ENCODE measurements around the gene PADI3. TPM values are rescaled to one million over a fixed set of nuclear protein-coding genes. Genes with fewer than 3 reads are reported as not detected.

Gene PADI3
- total and polyA plus RNA-seq, 9 donors, result 0.05 TPM; not detected in 8

- Histone ChIP-seq H3K36me3 (ENCODE audit: control insufficient read depth, insufficient read depth, low read length) (no peaks in the 10 kb centered on the region), H3K9me3 (replicated peaks; ENCODE audit: control insufficient read depth, low read depth, low read length) (peaks cover 4% of the 10 kb centered on the region), H3K27me3 (ENCODE audit: control insufficient read depth, insufficient read depth, low read length) (peaks cover 9% of the 10 kb centered on the region), H3K4me3 (ENCODE audit: low read length) (no peak overlapping the region), H3K27ac (ENCODE audit: low read length) (no peak overlapping the region), H3K4me1 (ENCODE audit: control insufficient read depth, insufficient read depth, low read length) (no peaks in the 10 kb centered on the region)
- 83% methylated on average over 2 of the region's 6 CpGs for WGBS (ENCODE audit: insufficient coverage)
- DNase-seq, result no peak
Observed at GRCh38 chr1:17307329-17307728, 58.4 kb downstream of the PADI3 start.

- H3K36me3 ChIP-seq (ENCODE audit: control insufficient read depth, insufficient read depth, low read length), result no peaks in the 10 kb centered on the region
- H3K27ac ChIP-seq (ENCODE audit: low read length), result no peak within 1 kb of the TSS
- WGBS (ENCODE audit: insufficient coverage), result 61% methylated on average over 7 of the region's 8 CpGs
- no peaks in the 10 kb centered on the region for H3K4me1 ChIP-seq (ENCODE audit: control insufficient read depth, insufficient read depth, low read length)
- peaks cover 9% of the 10 kb centered on the region for H3K27me3 ChIP-seq (ENCODE audit: control insufficient read depth, insufficient read depth, low read length)
- DNase-seq, result no peak
- no peaks in the 10 kb centered on the region for H3K9me3 ChIP-seq (replicated peaks; ENCODE audit: control insufficient read depth, low read depth, low read length)
- no peak within 1 kb of the TSS for H3K4me3 ChIP-seq (ENCODE audit: low read length)
Observed at GRCh38 chr1:17307946-17308345, 59.0 kb downstream of the PADI3 start, which contains the start of gene PADI4. Gene PADI4 (plus strand): TSS chr1:17308197. CDS start chr1:17308223, 26 bp downstream.

GRCh38 chr1:17308593-17308992 is 59.7 kb downstream of the PADI3 start:
- 72% methylated on average over 4 of the region's 6 CpGs for WGBS (ENCODE audit: insufficient coverage)
- no peak for DNase-seq
- no peaks in the 10 kb centered on the region for H3K9me3 ChIP-seq (replicated peaks; ENCODE audit: control insufficient read depth, low read depth, low read length)
- H3K4me1 ChIP-seq (ENCODE audit: control insufficient read depth, insufficient read depth, low read length), result no peaks in the 10 kb centered on the region
- peaks cover 10% of the 10 kb centered on the region for H3K27me3 ChIP-seq (ENCODE audit: control insufficient read depth, insufficient read depth, low read length)
- H3K27ac ChIP-seq (ENCODE audit: low read length), result no peak overlapping the region
- H3K36me3 ChIP-seq (ENCODE audit: control insufficient read depth, insufficient read depth, low read length), result no peaks in the 10 kb centered on the region
- H3K4me3 ChIP-seq (ENCODE audit: low read length), result no peak overlapping the region

GRCh38 chr1:17309426-17310067 is 60.6 kb downstream of the PADI3 start:
- 24% methylated on average over 2 of the region's 8 CpGs for WGBS (ENCODE audit: insufficient coverage)
- Histone ChIP-seq H3K4me1 (ENCODE audit: control insufficient read depth, insufficient read depth, low read length) (no peaks in the 10 kb centered on the region), H3K4me3 (ENCODE audit: low read length) (no peak overlapping the region), H3K27ac (ENCODE audit: low read length) (no peak overlapping the region), H3K36me3 (ENCODE audit: control insufficient read depth, insufficient read depth, low read length) (no peaks in the 10 kb centered on the region), H3K27me3 (ENCODE audit: control insufficient read depth, insufficient read depth, low read length) (peaks cover 11% of the 10 kb centered on the region), H3K9me3 (replicated peaks; ENCODE audit: control insufficient read depth, low read depth, low read length) (no peaks in the 10 kb centered on the region)
- no peak for DNase-seq

GRCh38 chr1:17310068-17310640 is 61.3 kb downstream of the PADI3 start:
- 20% methylated on average over 3 of the region's 7 CpGs for WGBS (ENCODE audit: insufficient coverage)
- Histone ChIP-seq H3K27ac (ENCODE audit: low read length) (no peak overlapping the region), H3K36me3 (ENCODE audit: control insufficient read depth, insufficient read depth, low read length) (no peaks in the 10 kb centered on the region), H3K9me3 (replicated peaks; ENCODE audit: control insufficient read depth, low read depth, low read length) (no peaks in the 10 kb centered on the region), H3K4me3 (ENCODE audit: low read length) (no peak overlapping the region), H3K27me3 (ENCODE audit: control insufficient read depth, insufficient read depth, low read length) (peaks cover 11% of the 10 kb centered on the region), H3K4me1 (ENCODE audit: control insufficient read depth, insufficient read depth, low read length) (no peaks in the 10 kb centered on the region)
- DNase-seq, result no peak

GRCh38 chr1:17313530-17314309 is 64.8 kb downstream of the PADI3 start:
- WGBS (ENCODE audit: insufficient coverage), result 71% methylated on average over 5 of the region's 9 CpGs
- peaks cover 9% of the 10 kb centered on the region for H3K27me3 ChIP-seq (ENCODE audit: control insufficient read depth, insufficient read depth, low read length)

GRCh38 chr1:17314491-17314971 is 65.6 kb downstream of the PADI3 start:
- Histone ChIP-seq H3K27me3 (ENCODE audit: control insufficient read depth, insufficient read depth, low read length) (peaks cover 7% of the 10 kb centered on the region), H3K9me3 (replicated peaks; ENCODE audit: control insufficient read depth, low read depth, low read length) (no peaks in the 10 kb centered on the region), H3K4me3 (ENCODE audit: low read length) (no peak overlapping the region), H3K4me1 (ENCODE audit: control insufficient read depth, insufficient read depth, low read length) (no peaks in the 10 kb centered on the region), H3K36me3 (ENCODE audit: control insufficient read depth, insufficient read depth, low read length) (no peaks in the 10 kb centered on the region), H3K27ac (ENCODE audit: low read length) (no peak overlapping the region)
- WGBS (ENCODE audit: insufficient coverage), result 52% methylated on average over 7 of the region's 9 CpGs
- no peak for DNase-seq

More at GRCh38 chr1:17313530-17314309, 64.8 kb downstream of the PADI3 start:
- Histone ChIP-seq H3K4me1 (ENCODE audit: control insufficient read depth, insufficient read depth, low read length) (no peaks in the 10 kb centered on the region), H3K36me3 (ENCODE audit: control insufficient read depth, insufficient read depth, low read length) (no peaks in the 10 kb centered on the region), H3K9me3 (replicated peaks; ENCODE audit: control insufficient read depth, low read depth, low read length) (no peaks in the 10 kb centered on the region), H3K27ac (ENCODE audit: low read length) (no peak overlapping the region), H3K4me3 (ENCODE audit: low read length) (no peak overlapping the region)
- no peak for DNase-seq

GRCh38 chr1:17315542-17316130 is 66.7 kb downstream of the PADI3 start:
- no peaks in the 10 kb centered on the region for H3K4me1 ChIP-seq (ENCODE audit: control insufficient read depth, insufficient read depth, low read length)
- H3K27me3 ChIP-seq (ENCODE audit: control insufficient read depth, insufficient read depth, low read length), result peaks cover 4% of the 10 kb centered on the region
- H3K9me3 ChIP-seq (replicated peaks; ENCODE audit: control insufficient read depth, low read depth, low read length), result no peaks in the 10 kb centered on the region
- no peak overlapping the region for H3K27ac ChIP-seq (ENCODE audit: low read length)
- no peaks in the 10 kb centered on the region for H3K36me3 ChIP-seq (ENCODE audit: control insufficient read depth, insufficient read depth, low read length)
- WGBS (ENCODE audit: insufficient coverage), result 39% methylated on average over 4 of the region's 7 CpGs
- no peak for DNase-seq
- H3K4me3 ChIP-seq (ENCODE audit: low read length), result no peak overlapping the region

- H3K27ac ChIP-seq (ENCODE audit: low read length), result no peak overlapping the region
- H3K9me3 ChIP-seq (replicated peaks; ENCODE audit: control insufficient read depth, low read depth, low read length), result no peaks in the 10 kb centered on the region
- no peaks in the 10 kb centered on the region for H3K4me1 ChIP-seq (ENCODE audit: control insufficient read depth, insufficient read depth, low read length)
- DNase-seq, result no peak
- WGBS (ENCODE audit: insufficient coverage), result 93% methylated on average over 3 of the region's 9 CpGs
- H3K4me3 ChIP-seq (ENCODE audit: low read length), result no peak overlapping the region
- H3K27me3 ChIP-seq (ENCODE audit: control insufficient read depth, insufficient read depth, low read length), result peaks cover 4% of the 10 kb centered on the region
- no peaks in the 10 kb centered on the region for H3K36me3 ChIP-seq (ENCODE audit: control insufficient read depth, insufficient read depth, low read length)
Observed at GRCh38 chr1:17316704-17317103, 67.8 kb downstream of the PADI3 start.

GRCh38 chr1:17318262-17318661 is 69.4 kb downstream of the PADI3 start:
- H3K4me1 ChIP-seq (ENCODE audit: control insufficient read depth, insufficient read depth, low read length), result no peaks in the 10 kb centered on the region
- no peak for DNase-seq
- peaks cover 6% of the 10 kb centered on the region for H3K27me3 ChIP-seq (ENCODE audit: control insufficient read depth, insufficient read depth, low read length)
- H3K27ac ChIP-seq (ENCODE audit: low read length), result no peak overlapping the region
- 50% methylated on average over 1 of the region's 6 CpGs for WGBS (ENCODE audit: insufficient coverage)
- H3K9me3 ChIP-seq (replicated peaks; ENCODE audit: control insufficient read depth, low read depth, low read length), result no peaks in the 10 kb centered on the region
- no peaks in the 10 kb centered on the region for H3K36me3 ChIP-seq (ENCODE audit: control insufficient read depth, insufficient read depth, low read length)
- no peak overlapping the region for H3K4me3 ChIP-seq (ENCODE audit: low read length)

Data from muscle of leg (tissue), 11 donors.